Measurements from ENCODE around the gene NRP1. TPM values are rescaled to one million over a fixed set of nuclear protein-coding genes. Genes with fewer than 3 reads are reported as not detected.

Gene NRP1
- total and polyA plus RNA-seq, 4 donors, result 18.5 to 188 (median 71.7) TPM

GRCh38 chr10:33216661-33217427, 117.6 kb downstream of the NRP1 start:
- H3K9me3 ChIP-seq (ENCODE audit: control insufficient read depth in 4 of 4, insufficient read depth in 3 of 4, low read length in 3 of 4), result no peaks in the 10 kb centered on the region
- ATAC-seq (ENCODE audit: insufficient read depth, low FRiP score) (peak; percentile 60), DNase-seq (no peak)
- TF ChIP-seq CTCF (IDR thresholded peaks at IDR 0.05; ENCODE audit: control extremely low read depth, extremely low read depth), result no peak
- H3K9ac ChIP-seq (ENCODE audit: insufficient read depth in 1 of 2, low read length in 2 of 2), result no peak overlapping the region
- H3K27ac ChIP-seq (ENCODE audit: low read depth in 1 of 2, low read length in 1 of 2), result peak overlapping the region in 1 of 2 donors; percentile 93
- peaks cover 2 to 8% (median 7%) of the 10 kb centered on the region in 5 donors for H3K4me1 ChIP-seq (ENCODE audit: control insufficient read depth in 5 of 5, insufficient read depth in 5 of 5, low read length in 5 of 5)
- H3K36me3 ChIP-seq (ENCODE audit: control insufficient read depth in 4 of 4, insufficient read depth in 4 of 4, low read length in 4 of 4), result peaks cover 17 to 78% (median 32%) of the 10 kb centered on the region in 4 donors
- H3K27me3 ChIP-seq (ENCODE audit: control insufficient read depth in 3 of 3, insufficient read depth in 3 of 3, low read length in 2 of 3), result no peaks in the 10 kb centered on the region
- 74 to 82% methylated on average over 5 of the region's 5 CpGs for whole genome bisulfite sequencing, 2 donors
- H3K4me3 ChIP-seq, result no peak overlapping the region

- peak overlapping the region in 1 of 2 donors; percentile 93 for H3K27ac ChIP-seq (ENCODE audit: low read depth in 1 of 2, low read length in 1 of 2)
- peaks cover 14 to 72% (median 26%) of the 10 kb centered on the region in 4 donors for H3K36me3 ChIP-seq (ENCODE audit: control insufficient read depth in 4 of 4, insufficient read depth in 4 of 4, low read length in 4 of 4)
- DNase-seq, result no peak
These were observed 118.8 kb downstream of the NRP1 start for GRCh38 chr10:33215635-33216034.

DNA sequence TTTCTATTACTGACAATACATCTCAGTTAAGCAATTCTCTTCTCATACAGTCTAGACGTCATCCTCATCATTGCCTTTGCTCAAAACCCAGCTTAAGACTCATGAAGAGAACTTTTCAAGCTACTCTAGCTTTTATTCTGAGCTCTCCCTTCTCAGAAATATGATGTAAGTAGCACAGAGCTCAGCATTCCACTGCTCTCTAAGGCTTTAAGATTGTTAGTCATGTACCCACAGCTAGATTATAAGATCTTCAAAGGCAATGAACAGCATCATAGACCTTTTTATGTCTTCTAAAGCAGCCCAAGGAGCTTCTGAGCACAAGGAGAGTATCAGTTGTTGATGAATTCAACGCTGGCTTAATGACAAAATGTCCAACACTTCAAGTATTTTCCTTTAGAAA, 119.3 kb downstream of the NRP1 start:
- Histone ChIP-seq H3K27ac (ENCODE audit: low read depth in 1 of 2, low read length in 1 of 2) (peak overlapping the region in 1 of 2 donors; percentile 93), H3K4me3 (no peak overlapping the region), H3K9me3 (ENCODE audit: control insufficient read depth in 4 of 4, insufficient read depth in 3 of 4, low read length in 3 of 4) (no peaks in the 10 kb centered on the region), H3K27me3 (ENCODE audit: control insufficient read depth in 3 of 3, insufficient read depth in 3 of 3, low read length in 2 of 3) (no peaks in the 10 kb centered on the region), H3K36me3 (ENCODE audit: control insufficient read depth in 4 of 4, insufficient read depth in 4 of 4, low read length in 4 of 4) (peaks cover 14 to 68% (median 26%) of the 10 kb centered on the region in 4 donors), H3K4me1 (ENCODE audit: control insufficient read depth in 5 of 5, insufficient read depth in 5 of 5, low read length in 5 of 5) (peaks cover 2 to 18% (median 10%) of the 10 kb centered on the region in 5 donors), H3K9ac (ENCODE audit: insufficient read depth in 1 of 2, low read length in 2 of 2) (no peak overlapping the region)
- ATAC-seq (ENCODE audit: insufficient read depth, low FRiP score), result no peak
- no peak for TF ChIP-seq CTCF (IDR thresholded peaks at IDR 0.05; ENCODE audit: control extremely low read depth, extremely low read depth)
- 92 to 96% methylated on average over 2 of the region's 2 CpGs for WGBS, 2 donors
- no peak for DNase-seq

More at GRCh38 chr10:33215635-33216034, 118.8 kb downstream of the NRP1 start:
- no peaks in the 10 kb centered on the region for H3K27me3 ChIP-seq (ENCODE audit: control insufficient read depth in 3 of 3, insufficient read depth in 3 of 3, low read length in 2 of 3)
- peaks cover 2 to 18% (median 10%) of the 10 kb centered on the region in 5 donors for H3K4me1 ChIP-seq (ENCODE audit: control insufficient read depth in 5 of 5, insufficient read depth in 5 of 5, low read length in 5 of 5)
- no peak for ATAC-seq (ENCODE audit: insufficient read depth, low FRiP score)
- H3K9ac ChIP-seq (ENCODE audit: insufficient read depth in 1 of 2, low read length in 2 of 2), result no peak overlapping the region
- no peak overlapping the region for H3K4me3 ChIP-seq
- WGBS, 2 donors, result 75 to 86% methylated on average over 3 of the region's 3 CpGs
- no peaks in the 10 kb centered on the region for H3K9me3 ChIP-seq (ENCODE audit: control insufficient read depth in 4 of 4, insufficient read depth in 3 of 4, low read length in 3 of 4)
- TF ChIP-seq CTCF (IDR thresholded peaks at IDR 0.05; ENCODE audit: control extremely low read depth, extremely low read depth), result no peak

Data from lung (tissue), 12 donors.